GM12865 (cell line): ENCODE results near the gene MAPK8IP1.

Experiments used
- DNase-seq: peaks from one replicate; pipeline ENCODE4 v3.0.0; 2010; ENCODE audit warnings: low read depth
- H3K4me3 ChIP-seq: 2 replicates; pipeline ENCODE4 v1.5.1; 2011; ENCODE audit warnings: mild to moderate bottlenecking, low read depth, low read length, control low read depth
- CTCF ChIP-seq: IDR thresholded peaks from 2 replicates; pipeline ENCODE4 v1.5.1; 2011; ENCODE audit warnings: low read length, control low read depth, low read depth, inconsistent platforms; ENCODE audit not compliant: insufficient read depth; ENCODE audit errors: missing control alignments

Gene MAPK8IP1

GRCh38 chr11:45846974-45847910, 38.2 kb upstream of the MAPK8IP1 start, which contains the start of gene CRY2:
CRY2 (plus strand) TSS chr11:45847475; CDS start chr11:45847491, 16 bp downstream.
- H3K4me3 ChIP-seq: peak within 1 kb of the TSS; percentile 56
- DNase-seq: peak; percentile 99
- TF ChIP-seq CTCF: no peak

GRCh38 chr11:45847911-45848316, 37.5 kb upstream of the MAPK8IP1 start:
- peak; percentile 70 for DNase-seq
- peak; percentile 28 for TF ChIP-seq CTCF

GRCh38 chr11:45848654-45849081, 36.8 kb upstream of the MAPK8IP1 start:
- no peak for TF ChIP-seq CTCF
- H3K4me3 ChIP-seq: no peak overlapping the region
- DNase-seq: no peak

More at GRCh38 chr11:45847911-45848316, 37.5 kb upstream of the MAPK8IP1 start:
- H3K4me3 ChIP-seq: peak overlapping the region; percentile 56

DNA sequence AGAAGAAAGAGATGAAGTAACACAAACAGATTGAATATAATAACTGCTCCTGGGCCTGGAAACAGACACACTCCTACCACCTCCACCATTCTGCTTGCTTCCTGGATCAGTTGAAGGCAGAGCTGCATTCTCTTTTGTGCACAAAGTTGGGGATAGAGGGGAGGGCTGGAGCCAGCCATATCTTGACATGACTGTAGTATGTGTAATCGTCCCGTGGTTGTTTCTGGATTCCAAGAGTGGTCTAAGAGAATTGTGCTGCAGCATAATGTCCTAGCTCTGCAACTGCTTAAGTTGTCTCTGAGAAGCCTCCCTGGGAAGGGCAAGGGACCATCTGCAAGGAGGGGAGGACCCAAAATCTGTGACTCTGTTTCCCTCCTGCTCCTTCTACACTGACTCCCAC, 35.0 kb upstream of the MAPK8IP1 start:
- TF ChIP-seq CTCF: no peak
- DNase-seq: no peak
- H3K4me3 ChIP-seq: no peak overlapping the region

- TF ChIP-seq CTCF: no peak
- no peak for DNase-seq
- no peak overlapping the region for H3K4me3 ChIP-seq
Observed at GRCh38 chr11:45851228-45851627, 34.2 kb upstream of the MAPK8IP1 start.

GRCh38 chr11:45852018-45852711, 33.3 kb upstream of the MAPK8IP1 start:
- TF ChIP-seq CTCF: no peak
- DNase-seq: no peak
- no peak overlapping the region for H3K4me3 ChIP-seq
